HepG2 (cell line): ENCODE results near the gene SLC17A5. TPM values are rescaled to one million over a fixed set of nuclear protein-coding genes. Genes with fewer than 3 reads are reported as not detected.

Experiments
- AGO2 ChIP-seq: fragments of 200-400 bp; formaldehyde crosslinking; optimal IDR thresholded peaks from 2 replicates; pipeline ENCODE3; 2017; ENCODE audit warnings: mild to moderate bottlenecking, low read depth, low read length, moderate library complexity
- AHR ChIP-seq: IDR thresholded peaks from 2 replicates; pipeline ENCODE4 v1.6.1; 2018; ENCODE audit warnings: missing genetic modification reagents, missing compliant biosample characterization
- CBFB ChIP-seq: sonication (generic); formaldehyde crosslinking; IDR thresholded peaks from 2 replicates; pipeline ENCODE4 v1.4.0; 2020; ENCODE audit warnings: missing genetic modification reagents
- CBX5 ChIP-seq: sonication (generic); formaldehyde crosslinking; IDR thresholded peaks from 2 replicates; pipeline ENCODE4 v1.4.0; 2020; ENCODE audit warnings: missing genetic modification reagents, borderline replicate concordance
- CCDC6 ChIP-seq: sonication (generic); formaldehyde crosslinking; IDR thresholded peaks from 2 replicates; pipeline ENCODE4 v1.8.1; 2022; ENCODE audit warnings: mild to moderate bottlenecking, missing genetic modification reagents, moderate library complexity
- HOXA3 ChIP-seq: sonication (generic); formaldehyde crosslinking; IDR thresholded peaks from 2 replicates; pipeline ENCODE4 v1.5.0; 2020; ENCODE audit warnings: missing genetic modification reagents
- HOXA5 ChIP-seq: sonication (generic); formaldehyde crosslinking; IDR thresholded peaks from 2 replicates; pipeline ENCODE4 v1.4.0; 2020; ENCODE audit warnings: missing genetic modification reagents
- MBD4 ChIP-seq: IDR thresholded peaks from 2 replicates; pipeline ENCODE4 v1.6.1; 2012; ENCODE audit warnings: low read length, inconsistent platforms, borderline replicate concordance
- PHF21A ChIP-seq: sonication (generic); formaldehyde crosslinking; IDR thresholded peaks from 2 replicates; pipeline ENCODE4 v1.5.0; 2020; ENCODE audit warnings: mild to moderate bottlenecking, missing genetic modification reagents
- PPARG ChIP-seq: conservative IDR thresholded peaks from 2 replicates; pipeline ENCODE4 v1.6.1; 2016; ENCODE audit warnings: missing biosample characterization, missing genetic modification reagents
- SATB2 ChIP-seq: sonication (generic); formaldehyde crosslinking; IDR thresholded peaks from 2 replicates; pipeline ENCODE4 v1.5.0; 2020; ENCODE audit warnings: missing genetic modification reagents
- ZFP82 ChIP-seq: sonication (generic); formaldehyde crosslinking; IDR thresholded peaks from 2 replicates; pipeline ENCODE4 v1.5.1; 2020; ENCODE audit warnings: mild to moderate bottlenecking, missing genetic modification reagents, borderline replicate concordance
- ZKSCAN8 ChIP-seq: IDR thresholded peaks from 2 replicates; pipeline ENCODE4 v1.6.1; 2016; ENCODE audit warnings: borderline replicate concordance, missing genetic modification reagents, missing compliant biosample characterization
- ZNF558 ChIP-seq: sonication (generic); formaldehyde crosslinking; IDR thresholded peaks from 2 replicates; pipeline ENCODE4 v1.9.0; 2022; ENCODE audit warnings: mild to moderate bottlenecking, missing genetic modification reagents, borderline replicate concordance
- ZNF577 ChIP-seq: sonication (generic); formaldehyde crosslinking; IDR thresholded peaks from 2 replicates; pipeline ENCODE4 v1.4.0; 2020; ENCODE audit warnings: mild to moderate bottlenecking, low read depth, missing genetic modification reagents, borderline replicate concordance
- ZNF816 ChIP-seq: sonication (generic); formaldehyde crosslinking; IDR thresholded peaks from 2 replicates; pipeline ENCODE4 v1.8.0; 2022; ENCODE audit warnings: missing genetic modification reagents, mild to moderate bottlenecking, borderline replicate concordance
- polyA plus RNA-seq, 8 experiments: library from polyadenylated mRNA; depleted of rRNA in 3 of 8; stranded (reverse) in 7 of 8; unstranded in 1 of 8; fragments of >200 nt; fragmentation: Illumina TruSeq in 4 of 8; extraction: Trizol in 4 of 8; gene quantifications; 2 replicates each; pipeline versions ENCODE4 v1.2.1 to v1.2.3, GENCODE V29; 2011 to 2016; ENCODE audit warnings: low read depth in 4 of 8, missing spikeins in 1 of 8, mixed read lengths in 1 of 8; ENCODE audit not compliant: insufficient read depth in 1 of 8
- total RNA-seq, 5 experiments: library from RNA; depleted of rRNA; stranded (reverse); fragments of >200 nt; fragmentation: Illumina TruSeq; extraction: Trizol; gene quantifications; 2 replicates each; pipeline ENCODE4 v1.2.3, GENCODE V29; 2016; ENCODE audit warnings: low read depth in 1 of 5
- TF ChIP-seq, protein P1 (sequence below), 2 experiments: sonication (generic) in 1 of 2; formaldehyde crosslinking in 1 of 2; IDR thresholded peaks; 2 replicates each; pipeline versions ENCODE4 v1.4.0 to v1.6.1; 2016 to 2020; ENCODE audit warnings: borderline replicate concordance in 1 of 2, low read depth in 1 of 2, mild to moderate bottlenecking in 1 of 2, missing genetic modification reagents in 1 of 2
- TF ChIP-seq, protein P2 (sequence below): sonication (generic); formaldehyde crosslinking; IDR thresholded peaks from 2 replicates; pipeline ENCODE4 v1.4.0; 2020; ENCODE audit warnings: missing genetic modification reagents
- TF ChIP-seq, protein P3 (sequence below): sonication (generic); formaldehyde crosslinking; IDR thresholded peaks from 2 replicates; pipeline ENCODE4 v1.8.1; 2022; ENCODE audit warnings: low read depth, mild to moderate bottlenecking, missing genetic modification reagents

The SLC17A5 gene
- total and polyA plus RNA-seq, 2 of the 13 experiments (the other 11 are each of a cell fraction or from before 2014, with no cell fraction given), result 18.3 to 20.5 TPM

DNA sequence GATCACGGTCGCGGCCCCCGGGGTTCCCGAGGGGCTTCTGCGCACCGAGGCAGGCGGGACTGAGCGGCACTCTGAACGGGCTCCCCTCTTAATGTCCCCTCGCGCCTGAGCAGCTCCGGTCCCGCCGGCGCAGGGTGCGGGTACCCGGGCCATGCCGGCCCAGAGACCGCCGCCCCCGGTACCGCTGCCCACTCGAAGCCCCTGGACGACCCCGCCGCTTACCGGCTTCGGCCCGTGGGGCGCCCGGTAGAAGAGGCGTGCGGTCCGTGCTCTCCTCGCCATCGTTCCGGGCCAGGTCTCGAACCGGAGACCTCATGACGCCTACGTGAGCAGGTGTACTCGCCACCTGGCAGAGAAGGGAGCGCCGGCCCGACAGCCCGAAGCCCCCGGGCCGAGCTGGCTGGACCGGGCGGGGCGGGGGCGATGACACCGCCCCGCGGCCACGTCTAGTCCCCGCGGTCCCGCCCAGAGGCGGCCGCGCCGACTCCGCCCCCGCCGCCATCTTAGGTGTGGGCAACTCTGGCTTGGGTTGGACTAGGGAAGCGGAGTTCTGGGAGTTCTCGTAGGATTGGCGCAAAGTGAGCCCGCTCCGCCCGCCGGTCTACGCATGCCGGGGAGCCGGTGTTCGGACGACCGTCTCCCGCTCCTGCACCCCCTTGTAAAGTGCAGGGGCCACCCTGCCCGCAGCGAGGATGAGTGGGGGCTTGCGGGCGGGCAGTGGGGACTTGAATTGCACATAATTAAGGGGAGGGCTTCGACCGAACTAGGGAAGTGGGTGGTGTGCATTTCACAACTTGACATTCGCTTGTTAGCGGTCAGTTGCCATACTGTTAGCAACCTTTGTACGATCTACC, at the start of gene SLC17A5 (continued):
- TF ChIP-seq, protein P1, sequence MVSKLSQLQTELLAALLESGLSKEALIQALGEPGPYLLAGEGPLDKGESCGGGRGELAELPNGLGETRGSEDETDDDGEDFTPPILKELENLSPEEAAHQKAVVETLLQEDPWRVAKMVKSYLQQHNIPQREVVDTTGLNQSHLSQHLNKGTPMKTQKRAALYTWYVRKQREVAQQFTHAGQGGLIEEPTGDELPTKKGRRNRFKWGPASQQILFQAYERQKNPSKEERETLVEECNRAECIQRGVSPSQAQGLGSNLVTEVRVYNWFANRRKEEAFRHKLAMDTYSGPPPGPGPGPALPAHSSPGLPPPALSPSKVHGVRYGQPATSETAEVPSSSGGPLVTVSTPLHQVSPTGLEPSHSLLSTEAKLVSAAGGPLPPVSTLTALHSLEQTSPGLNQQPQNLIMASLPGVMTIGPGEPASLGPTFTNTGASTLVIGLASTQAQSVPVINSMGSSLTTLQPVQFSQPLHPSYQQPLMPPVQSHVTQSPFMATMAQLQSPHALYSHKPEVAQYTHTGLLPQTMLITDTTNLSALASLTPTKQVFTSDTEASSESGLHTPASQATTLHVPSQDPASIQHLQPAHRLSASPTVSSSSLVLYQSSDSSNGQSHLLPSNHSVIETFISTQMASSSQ (IDR thresholded peaks at IDR 0.05; ENCODE audit: low read depth), result no peak
- TF ChIP-seq, protein P1 (CRISPR knock-in tag; IDR thresholded peaks at IDR 0.05; ENCODE audit: borderline replicate concordance), result peak; percentile 23; the same call in 1 of the 2 replicates
- peak; percentile 44; the same call in 1 of the 2 replicates for TF ChIP-seq CBFB (CRISPR knock-in tag)
- TF ChIP-seq CCDC6 (CRISPR knock-in tag), result peak; percentile 79; the same call in 1 of the 2 replicates
- TF ChIP-seq PPARG (CRISPR knock-in tag), result 0 out of 2 replicates have a peak, but pooled peaks have one; percentile 12
- TF ChIP-seq HOXA3, result peak; percentile 98
- TF ChIP-seq ZFP82, result peak; percentile 46; the same call in 1 of the 2 replicates
- peak; percentile 56; the same call in 1 of the 2 replicates for TF ChIP-seq AHR (CRISPR knock-in tag)
- TF ChIP-seq, protein P2, sequence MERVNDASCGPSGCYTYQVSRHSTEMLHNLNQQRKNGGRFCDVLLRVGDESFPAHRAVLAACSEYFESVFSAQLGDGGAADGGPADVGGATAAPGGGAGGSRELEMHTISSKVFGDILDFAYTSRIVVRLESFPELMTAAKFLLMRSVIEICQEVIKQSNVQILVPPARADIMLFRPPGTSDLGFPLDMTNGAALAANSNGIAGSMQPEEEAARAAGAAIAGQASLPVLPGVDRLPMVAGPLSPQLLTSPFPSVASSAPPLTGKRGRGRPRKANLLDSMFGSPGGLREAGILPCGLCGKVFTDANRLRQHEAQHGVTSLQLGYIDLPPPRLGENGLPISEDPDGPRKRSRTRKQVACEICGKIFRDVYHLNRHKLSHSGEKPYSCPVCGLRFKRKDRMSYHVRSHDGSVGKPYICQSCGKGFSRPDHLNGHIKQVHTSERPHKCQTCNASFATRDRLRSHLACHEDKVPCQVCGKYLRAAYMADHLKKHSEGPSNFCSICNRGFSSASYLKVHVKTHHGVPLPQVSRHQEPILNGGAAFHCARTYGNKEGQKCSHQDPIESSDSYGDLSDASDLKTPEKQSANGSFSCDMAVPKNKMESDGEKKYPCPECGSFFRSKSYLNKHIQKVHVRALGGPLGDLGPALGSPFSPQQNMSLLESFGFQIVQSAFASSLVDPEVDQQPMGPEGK, result peak; percentile 78
- TF ChIP-seq ZNF816 (CRISPR knock-in tag), result peak; percentile 71; the same call in 1 of the 2 replicates
- peak; percentile 20; the same call in 1 of the 2 replicates for TF ChIP-seq CBX5 (CRISPR knock-in tag)
- no peak for TF ChIP-seq MBD4
- TF ChIP-seq ZNF558 (CRISPR knock-in tag), result no peak
- TF ChIP-seq ZKSCAN8 (CRISPR knock-in tag), result 0 out of 2 replicates have a peak, but pooled peaks have one; percentile 47
- peak; percentile 80 for TF ChIP-seq PHF21A (CRISPR knock-in tag)
- TF ChIP-seq, protein P3, sequence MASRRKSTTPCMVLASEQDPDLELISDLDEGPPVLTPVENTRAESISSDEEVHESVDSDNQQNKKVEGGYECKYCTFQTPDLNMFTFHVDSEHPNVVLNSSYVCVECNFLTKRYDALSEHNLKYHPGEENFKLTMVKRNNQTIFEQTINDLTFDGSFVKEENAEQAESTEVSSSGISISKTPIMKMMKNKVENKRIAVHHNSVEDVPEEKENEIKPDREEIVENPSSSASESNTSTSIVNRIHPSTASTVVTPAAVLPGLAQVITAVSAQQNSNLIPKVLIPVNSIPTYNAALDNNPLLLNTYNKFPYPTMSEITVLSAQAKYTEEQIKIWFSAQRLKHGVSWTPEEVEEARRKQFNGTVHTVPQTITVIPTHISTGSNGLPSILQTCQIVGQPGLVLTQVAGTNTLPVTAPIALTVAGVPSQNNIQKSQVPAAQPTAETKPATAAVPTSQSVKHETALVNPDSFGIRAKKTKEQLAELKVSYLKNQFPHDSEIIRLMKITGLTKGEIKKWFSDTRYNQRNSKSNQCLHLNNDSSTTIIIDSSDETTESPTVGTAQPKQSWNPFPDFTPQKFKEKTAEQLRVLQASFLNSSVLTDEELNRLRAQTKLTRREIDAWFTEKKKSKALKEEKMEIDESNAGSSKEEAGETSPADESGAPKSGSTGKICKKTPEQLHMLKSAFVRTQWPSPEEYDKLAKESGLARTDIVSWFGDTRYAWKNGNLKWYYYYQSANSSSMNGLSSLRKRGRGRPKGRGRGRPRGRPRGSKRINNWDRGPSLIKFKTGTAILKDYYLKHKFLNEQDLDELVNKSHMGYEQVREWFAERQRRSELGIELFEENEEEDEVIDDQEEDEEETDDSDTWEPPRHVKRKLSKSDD, result peak; percentile 96
- TF ChIP-seq HOXA5 (CRISPR knock-in tag), result 0 out of 2 replicates have a peak, but pooled peaks have one; percentile 58
- peak; percentile 42 for TF ChIP-seq AGO2
- TF ChIP-seq ZNF577 (CRISPR knock-in tag), result no peak
- no peak for TF ChIP-seq SATB2 (CRISPR knock-in tag)
